ENCODE results near the gene DUSP8. TPM values are rescaled to one million over a fixed set of nuclear protein-coding genes. Genes with fewer than 3 reads are reported as not detected.

Gene DUSP8
- polyA plus RNA-seq, 2 of the 4 experiments (the other 2 are of a cell fraction) = 0.72 to 2.6 TPM

DNA sequence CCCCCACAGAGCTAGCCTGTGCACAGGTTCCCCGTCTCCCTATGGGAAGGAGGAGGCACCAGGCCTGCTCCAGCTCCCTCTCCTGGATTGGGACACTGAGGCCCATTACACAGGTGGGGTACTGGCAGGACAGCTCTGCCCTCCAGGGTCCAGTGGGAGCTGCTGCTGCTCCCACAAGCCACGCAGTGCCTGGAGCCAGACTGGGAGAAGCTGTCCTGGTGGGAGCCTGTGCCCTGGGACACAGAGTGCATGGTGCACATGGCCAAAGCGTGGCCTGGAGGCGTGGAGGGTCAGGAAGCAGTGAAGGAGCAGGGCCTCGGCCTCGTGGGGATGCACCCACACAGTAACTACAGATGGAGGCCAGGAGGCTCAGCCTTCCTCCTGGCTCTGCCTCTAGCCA is 27.5 kb downstream of the DUSP8 start:
- 70% methylated on average over 4 of the region's 6 CpGs for WGBS (ENCODE audit: missing lambda C conversion rate)
- Histone ChIP-seq H3K4me3 (no peak overlapping the region), H3K9me3 (no peaks in the 10 kb centered on the region), H3K27ac (no peak overlapping the region), H3K4me2 (no peak overlapping the region), H3K4me1 (peaks cover 21% of the 10 kb centered on the region)
- FAIRE-seq (no peak), DNase-seq (ENCODE audit: low read depth in 1 of 2, low spot score in 1 of 2) (no peak), ATAC-seq (no peak)
- ChIA-PET POLR2A (no interaction called here), CTCF (interaction anchor here (1.0 to 15.0 kb wide), 5 partner anchors 8 to 108 kb away, joined by 3 to 719 read pairs (median 9); partner anchors contain the start of gene DUSP8)
- TF ChIP-seq EP300 (IDR thresholded peaks at IDR 0.05) = no peak
- no peak for TF ChIP-seq MAFK (IDR thresholded peaks at IDR 0.05; ENCODE audit: partially characterized antibody)
- TF ChIP-seq RFX5 (IDR thresholded peaks at IDR 0.05) = no peak
- no peak for TF ChIP-seq HOXB5 (CRISPR knock-in tag; IDR thresholded peaks at IDR 0.05)
- TF ChIP-seq JUNB (IDR thresholded peaks at IDR 0.05) = no peak
- TF ChIP-seq MAZ (IDR thresholded peaks at IDR 0.05; ENCODE audit: borderline replicate concordance, low read depth, low read length) = no peak
- no peak for TF ChIP-seq MYC (IDR thresholded peaks at IDR 0.05; ENCODE audit: borderline replicate concordance, low read length)
- TF ChIP-seq JUN (IDR thresholded peaks at IDR 0.05) = no peak
- TF ChIP-seq, protein P1, sequence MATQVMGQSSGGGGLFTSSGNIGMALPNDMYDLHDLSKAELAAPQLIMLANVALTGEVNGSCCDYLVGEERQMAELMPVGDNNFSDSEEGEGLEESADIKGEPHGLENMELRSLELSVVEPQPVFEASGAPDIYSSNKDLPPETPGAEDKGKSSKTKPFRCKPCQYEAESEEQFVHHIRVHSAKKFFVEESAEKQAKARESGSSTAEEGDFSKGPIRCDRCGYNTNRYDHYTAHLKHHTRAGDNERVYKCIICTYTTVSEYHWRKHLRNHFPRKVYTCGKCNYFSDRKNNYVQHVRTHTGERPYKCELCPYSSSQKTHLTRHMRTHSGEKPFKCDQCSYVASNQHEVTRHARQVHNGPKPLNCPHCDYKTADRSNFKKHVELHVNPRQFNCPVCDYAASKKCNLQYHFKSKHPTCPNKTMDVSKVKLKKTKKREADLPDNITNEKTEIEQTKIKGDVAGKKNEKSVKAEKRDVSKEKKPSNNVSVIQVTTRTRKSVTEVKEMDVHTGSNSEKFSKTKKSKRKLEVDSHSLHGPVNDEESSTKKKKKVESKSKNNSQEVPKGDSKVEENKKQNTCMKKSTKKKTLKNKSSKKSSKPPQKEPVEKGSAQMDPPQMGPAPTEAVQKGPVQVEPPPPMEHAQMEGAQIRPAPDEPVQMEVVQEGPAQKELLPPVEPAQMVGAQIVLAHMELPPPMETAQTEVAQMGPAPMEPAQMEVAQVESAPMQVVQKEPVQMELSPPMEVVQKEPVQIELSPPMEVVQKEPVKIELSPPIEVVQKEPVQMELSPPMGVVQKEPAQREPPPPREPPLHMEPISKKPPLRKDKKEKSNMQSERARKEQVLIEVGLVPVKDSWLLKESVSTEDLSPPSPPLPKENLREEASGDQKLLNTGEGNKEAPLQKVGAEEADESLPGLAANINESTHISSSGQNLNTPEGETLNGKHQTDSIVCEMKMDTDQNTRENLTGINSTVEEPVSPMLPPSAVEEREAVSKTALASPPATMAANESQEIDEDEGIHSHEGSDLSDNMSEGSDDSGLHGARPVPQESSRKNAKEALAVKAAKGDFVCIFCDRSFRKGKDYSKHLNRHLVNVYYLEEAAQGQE (IDR thresholded peaks at IDR 0.05) = no peak

- CTCF ChIA-PET = interaction anchor here (1.0 to 15.0 kb wide), 7 partner anchors 9 to 149 kb away, joined by 3 to 719 read pairs (median 4); partner anchors contain the start of gene DUSP8
- no peak overlapping the region for H3K4me3 ChIP-seq
- no peak for ATAC-seq
- H3K27ac ChIP-seq = no peak overlapping the region
- H3K4me2 ChIP-seq = no peak overlapping the region
- POLR2A ChIA-PET = no interaction called here
- WGBS (ENCODE audit: missing lambda C conversion rate) = 44% methylated on average over 6 of the region's 13 CpGs
- FAIRE-seq = no peak
- DNase-seq (ENCODE audit: low read depth in 1 of 2, low spot score in 1 of 2) = no peak
- H3K4me1 ChIP-seq = peaks cover 17% of the 10 kb centered on the region
- H3K9me3 ChIP-seq = no peaks in the 10 kb centered on the region
- no peak for TF ChIP-seq SREBF2 (IDR thresholded peaks at IDR 0.05)
- TF ChIP-seq GATA3 (IDR thresholded peaks at IDR 0.05; ENCODE audit: borderline replicate concordance) = no peak
- peak; percentile 13 for TF ChIP-seq ZFP36 (IDR thresholded peaks at IDR 0.05; ENCODE audit: borderline replicate concordance, partially characterized antibody)
- no peak for TF ChIP-seq CEBPB (IDR thresholded peaks at IDR 0.05)
- no peak for TF ChIP-seq JUNB (IDR thresholded peaks at IDR 0.05)
- TF ChIP-seq HEYL (CRISPR knock-in tag; IDR thresholded peaks at IDR 0.05) = no peak
- no peak for TF ChIP-seq HOXB5 (CRISPR knock-in tag; IDR thresholded peaks at IDR 0.05)
- no peak for TF ChIP-seq HOXA7 (CRISPR knock-in tag; IDR thresholded peaks at IDR 0.05)
These were observed 28.3 kb downstream of the DUSP8 start for GRCh38 chr11:1543606-1544263.

- peaks cover 2% of the 10 kb centered on the region; the same call in 1 of the 3 replicates for H3K4me1 ChIP-seq
- no peak for FAIRE-seq
- WGBS (ENCODE audit: missing lambda C conversion rate) = 50% methylated on average over 2 of the region's 10 CpGs
- TF ChIP-seq EHMT2 (IDR thresholded peaks at IDR 0.05; ENCODE audit: low read depth) (no peak), RFX5 (IDR thresholded peaks at IDR 0.05) (no peak), MAFK (IDR thresholded peaks at IDR 0.05; ENCODE audit: partially characterized antibody) (no peak), NPAS2 (CRISPR knock-in tag; IDR thresholded peaks at IDR 0.05; ENCODE audit: borderline replicate concordance) (no peak), CHD2 (IDR thresholded peaks at IDR 0.05; ENCODE audit: low read length, partially characterized antibody) (no peak), ZC3H11A (IDR thresholded peaks at IDR 0.05) (no peak), FOSB (CRISPR knock-in tag; IDR thresholded peaks at IDR 0.05) (no peak), HOXB13 (CRISPR knock-in tag; IDR thresholded peaks at IDR 0.05; ENCODE audit: low read depth) (no peak), KDM5A (IDR thresholded peaks at IDR 0.05) (no peak), RARB (CRISPR knock-in tag; IDR thresholded peaks at IDR 0.05) (no peak)
- no peak overlapping the region for H3K4me3 ChIP-seq
- ChIA-PET CTCF (interaction anchor here (1.4 to 15.0 kb wide), 4 partner anchors 25 to 151 kb away, joined by 3 to 719 read pairs (median 7); partner anchors contain the start of gene DUSP8), POLR2A (no interaction called here)
- no peak for DNase-seq (ENCODE audit: low read depth in 1 of 2, low spot score in 1 of 2)
- no peak overlapping the region for H3K27ac ChIP-seq
- no peak for ATAC-seq
- H3K4me2 ChIP-seq = no peak overlapping the region
- H3K9me3 ChIP-seq = no peaks in the 10 kb centered on the region
These were observed 29.8 kb downstream of the DUSP8 start for GRCh38 chr11:1542267-1542666.

Measured in A549 (cell line).